ENCODE data around the gene FMO2. TPM values are rescaled to one million over a fixed set of nuclear protein-coding genes. Genes with fewer than 3 reads are reported as not detected.

The FMO2 gene
- total and polyA plus RNA-seq, 2 of the 8 experiments (the other 6 are each of a cell fraction or from before 2014, with no cell fraction given): not detected

- Histone ChIP-seq H3K56ac (replicated peaks; ENCODE audit: insufficient read length, low read depth, low read length) (no peak overlapping the region), H2BK12ac (ENCODE audit: low read depth, low read length) (no peak overlapping the region), H4K5ac (ENCODE audit: insufficient read length, low read depth, low read length) (no peak overlapping the region), H3K18ac (ENCODE audit: extremely low read depth, low read length) (no peak overlapping the region), H3K36me3 (ENCODE audit: control insufficient read depth in 2 of 4, insufficient read depth in 4 of 4, low read length in 3 of 4) (no peaks in the 10 kb centered on the region), H3K4ac (replicated peaks; ENCODE audit: insufficient read length, low read depth, low read length) (no peak overlapping the region), H3K14ac (ENCODE audit: insufficient read length) (no peak overlapping the region), H4K91ac (replicated peaks; ENCODE audit: insufficient read length, low read length) (no peak overlapping the region), H2BK120ac (replicated peaks; ENCODE audit: low read depth, low read length) (no peak overlapping the region), H2AK5ac (ENCODE audit: low read depth, low read length) (no peak overlapping the region), H3K79me2 (ENCODE audit: control insufficient read depth in 1 of 2, insufficient read depth in 2 of 2, low read length in 2 of 2) (no peaks in the 10 kb centered on the region), H3K4me2 (ENCODE audit: insufficient read depth in 1 of 2, low read depth in 2 of 2, low read length in 2 of 2) (no peak overlapping the region), H3K9ac (replicated peaks in 1 of 4; ENCODE audit: extremely low read depth in 1 of 4, low read depth in 3 of 4, low read length in 3 of 4) (no peak overlapping the region), H3K23me2 (ENCODE audit: low read depth, low read length) (no peaks in the 10 kb centered on the region), H4K8ac (ENCODE audit: extremely low read depth, insufficient read depth, low read length) (no peak overlapping the region), H3K79me1 (ENCODE audit: low read depth, low read length) (no peaks in the 10 kb centered on the region), H3K9me3 (ENCODE audit: insufficient read depth in 2 of 2, low read depth in 1 of 2, low read length in 1 of 2) (peaks cover 4 to 5% of the 10 kb centered on the region in 2 experiments; a peak in 1 of 4 replicates), H2BK5ac (ENCODE audit: low read depth, low read length) (no peak overlapping the region), H3K27ac (ENCODE audit: low read depth, low read length) (no peak overlapping the region), H3K27me3 (replicated peaks in 1 of 4; ENCODE audit: control insufficient read depth in 3 of 4, extremely low read depth in 1 of 4, insufficient read depth in 3 of 4, low read length in 3 of 4) (no peaks in the 10 kb centered on the region), H2BK15ac (ENCODE audit: low read length) (no peak overlapping the region), H3K4me3 (ENCODE audit: extremely low read depth in 1 of 4, insufficient read depth in 2 of 4, low read depth in 3 of 4, low read length in 4 of 4) (no peak overlapping the region), H3K23ac (ENCODE audit: insufficient read length) (no peak overlapping the region), H3K4me1 (replicated peaks in 1 of 4; ENCODE audit: control insufficient read depth in 3 of 4, insufficient read depth in 4 of 4, low read length in 3 of 4) (peaks cover 0 to 2% (median 0%) of the 10 kb centered on the region in 4 experiments; a peak in 1 of 7 replicates), H4K20me1 (replicated peaks in 1 of 2; ENCODE audit: control insufficient read depth in 1 of 2, insufficient read depth in 2 of 2, low read length in 2 of 2) (no peaks in the 10 kb centered on the region), H2BK20ac (ENCODE audit: low read length) (no peak overlapping the region), H2AFZ (ENCODE audit: low read length) (no peak overlapping the region)
- ChIA-PET POLR2A (ENCODE audit: partially characterized antibody) (no interaction called here), CTCF (ENCODE audit: partially characterized antibody) (interaction anchor here (1.0 kb wide), 1 partner anchor 19 kb away, joined by 3 read pairs; no protein-coding TSS in a partner anchor)
- no peak for DNase-seq (ENCODE audit: low read depth in 1 of 2, low spot score in 2 of 2)
- no peak for FAIRE-seq
- TF ChIP-seq E2F6 (IDR thresholded peaks at IDR 0.05) (no peak), CHD2 (IDR thresholded peaks at IDR 0.05; ENCODE audit: low read length) (no peak), MAFK (IDR thresholded peaks at IDR 0.05; ENCODE audit: low read depth, low read length) (peak; percentile 31; the same call in 1 of the 2 replicates), FOSL1 (IDR thresholded peaks at IDR 0.05; ENCODE audit: insufficient read depth, low read depth, low read length) (no peak)
Measured at GRCh38 chr1:171161431-171161830, 23.7 kb upstream of the FMO2 start.

Measured in H1 (cell line).